Lower leg skin (tissue), 4 donors: ENCODE data around the gene PGM1. TPM values are rescaled to one million over a fixed set of nuclear protein-coding genes. Genes with fewer than 3 reads are reported as not detected.

Source experiments
- DNase-seq, 2 donors: peaks; one replicate each; pipeline ENCODE4 v3.0.0-alpha.2; 2019; ENCODE audit warnings: low spot score in 2 of 2
- H3K4me3 ChIP-seq: fragments of 200-600 bp; sonication (generic); 2 replicates; pipeline ENCODE4 v1.5.1; 2017; ENCODE audit warnings: mild to moderate bottlenecking, low read depth; ENCODE audit not compliant: poor library complexity, severe bottlenecking
- POLR2A ChIP-seq, 2 donors: fragments of 450-650 bp; IDR thresholded peaks; one replicate each; pipeline ENCODE4 v1.6.1; 2016 to 2017; ENCODE audit warnings: antibody characterized with exemption in 2 of 2, mild to moderate bottlenecking in 1 of 2, moderate library complexity in 1 of 2
- WGBS, 2 donors: methylation state at CpG; one replicate each; pipeline ENCODE4 v1.1.5; 2018; 5-methylcytosine and 5-hydroxymethylcytosine counted together
- intact Hi-C: fragments of 100-400 bp; cut with DNase I; formaldehyde crosslinking; loops from one replicate; pipeline ENCODE4 v1.15.0; 2023; ENCODE audit warnings: low total_unique reads
- total RNA-seq, 4 donors: library from RNA; depleted of rRNA; stranded (reverse); fragments of >200 nt; gene quantifications; one replicate each; pipeline ENCODE4 v1.1.0, GENCODE V29; 2016
- TF ChIP-seq, protein P1 (sequence below), 3 donors: fragments of 450-650 bp; IDR thresholded peaks; one replicate each; pipeline ENCODE4 v1.5.1; 2016; ENCODE audit warnings: antibody characterized with exemption in 3 of 3, mild to moderate bottlenecking in 3 of 3, moderate library complexity in 2 of 3

PGM1 gene
- total RNA-seq, 4 donors from 2014 or later = 39.3 to 54.2 (median 48.9) TPM

DNA sequence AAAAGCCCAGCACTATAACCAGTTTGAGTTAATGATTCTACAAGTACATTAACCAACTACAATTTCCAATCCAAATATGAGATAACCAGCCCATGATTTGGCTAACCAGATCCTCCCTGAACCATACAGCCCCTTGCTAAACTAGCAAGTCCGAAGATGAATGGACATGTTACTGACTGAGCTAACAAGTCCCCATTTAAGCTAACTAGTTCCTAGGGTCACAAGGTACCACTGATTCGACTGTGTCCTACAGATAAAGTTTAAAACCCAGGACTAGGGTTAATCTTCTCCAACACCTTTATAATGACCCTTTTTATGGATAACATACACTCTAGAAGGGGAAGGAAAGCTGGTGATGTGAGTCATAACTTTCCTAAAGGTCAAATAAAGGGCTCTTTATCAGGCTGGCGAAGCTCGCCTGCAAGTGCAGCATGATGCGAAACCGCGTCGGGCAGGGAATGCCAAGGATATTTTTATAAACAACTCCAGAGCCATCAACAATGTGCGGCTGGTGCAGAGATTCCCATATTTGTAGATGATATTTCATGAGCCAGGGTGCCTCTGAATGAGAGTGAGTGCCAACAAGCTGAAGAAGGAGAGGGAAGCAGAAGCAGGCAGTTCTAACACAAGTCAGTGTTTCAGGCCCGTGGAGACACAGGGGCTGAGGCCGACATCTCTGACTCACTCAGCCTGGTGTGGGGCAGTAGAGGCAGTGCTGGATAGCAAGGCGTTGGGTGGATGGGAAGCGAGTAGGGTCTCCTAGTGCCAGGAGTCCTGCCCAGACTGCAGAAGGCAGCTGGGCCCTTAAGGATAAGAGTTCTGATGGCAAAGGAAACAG is 105.0 kb downstream of the PGM1 start:
- H3K4me3 ChIP-seq = no peak overlapping the region
- TF ChIP-seq, protein P1, sequence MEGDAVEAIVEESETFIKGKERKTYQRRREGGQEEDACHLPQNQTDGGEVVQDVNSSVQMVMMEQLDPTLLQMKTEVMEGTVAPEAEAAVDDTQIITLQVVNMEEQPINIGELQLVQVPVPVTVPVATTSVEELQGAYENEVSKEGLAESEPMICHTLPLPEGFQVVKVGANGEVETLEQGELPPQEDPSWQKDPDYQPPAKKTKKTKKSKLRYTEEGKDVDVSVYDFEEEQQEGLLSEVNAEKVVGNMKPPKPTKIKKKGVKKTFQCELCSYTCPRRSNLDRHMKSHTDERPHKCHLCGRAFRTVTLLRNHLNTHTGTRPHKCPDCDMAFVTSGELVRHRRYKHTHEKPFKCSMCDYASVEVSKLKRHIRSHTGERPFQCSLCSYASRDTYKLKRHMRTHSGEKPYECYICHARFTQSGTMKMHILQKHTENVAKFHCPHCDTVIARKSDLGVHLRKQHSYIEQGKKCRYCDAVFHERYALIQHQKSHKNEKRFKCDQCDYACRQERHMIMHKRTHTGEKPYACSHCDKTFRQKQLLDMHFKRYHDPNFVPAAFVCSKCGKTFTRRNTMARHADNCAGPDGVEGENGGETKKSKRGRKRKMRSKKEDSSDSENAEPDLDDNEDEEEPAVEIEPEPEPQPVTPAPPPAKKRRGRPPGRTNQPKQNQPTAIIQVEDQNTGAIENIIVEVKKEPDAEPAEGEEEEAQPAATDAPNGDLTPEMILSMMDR (IDR thresholded peaks at IDR 0.05) = no peak
- TF ChIP-seq POLR2A (IDR thresholded peaks at IDR 0.05) = no peak
- DNase-seq = no peak
- intact Hi-C loops = loop anchor here (10.0 kb wide), 1 partner anchor 437 kb away; no protein-coding TSS in a partner anchor
- WGBS, 2 donors = 71 to 72% methylated on average over 13 of the region's 13 CpGs

DNA sequence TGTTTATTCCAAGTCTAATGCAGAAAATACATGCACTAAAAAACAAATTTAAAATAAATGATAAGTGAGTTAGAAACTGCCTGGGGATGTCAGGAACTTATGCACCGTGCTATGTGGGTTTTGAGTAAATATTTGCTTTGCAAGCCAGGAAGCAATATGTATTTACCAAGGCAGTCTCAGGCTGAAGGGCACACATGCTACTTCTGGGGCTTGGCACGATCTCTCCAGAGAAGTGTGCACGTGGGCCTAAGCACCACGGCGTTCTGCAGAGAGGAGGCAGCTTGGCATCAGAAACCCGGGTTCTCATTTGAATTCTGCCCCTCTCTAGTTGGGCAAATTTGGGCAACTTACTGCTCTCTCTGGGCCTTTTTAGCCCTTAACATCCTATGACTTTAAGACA is 108.0 kb downstream of the PGM1 start:
- no peak for DNase-seq
- 71 to 87% methylated on average over 6 of the region's 6 CpGs for WGBS, 2 donors
- intact Hi-C loops = no loop called here
- H3K4me3 ChIP-seq = no peak overlapping the region
- TF ChIP-seq, protein P1 (IDR thresholded peaks at IDR 0.05) = no peak
- no peak for TF ChIP-seq POLR2A (IDR thresholded peaks at IDR 0.05)

DNA sequence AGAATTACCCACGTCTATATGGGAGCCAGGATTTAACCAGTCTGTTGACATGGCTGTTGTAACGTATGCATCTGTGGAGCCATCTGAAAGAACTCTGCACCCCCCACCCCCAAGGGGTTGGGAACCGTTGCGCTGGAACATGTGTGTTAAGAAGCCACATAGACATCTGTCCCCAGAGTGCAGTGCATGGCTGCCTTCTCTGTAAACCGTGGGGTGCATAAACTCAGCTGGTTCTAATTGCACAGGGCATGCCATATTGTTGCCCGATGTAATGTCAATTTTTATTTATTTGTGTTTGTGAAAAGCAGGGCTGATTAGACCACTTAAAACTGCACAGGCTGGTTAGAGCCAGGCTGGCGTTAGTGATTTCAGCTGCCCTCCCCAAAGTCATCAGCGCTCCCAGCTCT is 110.5 kb downstream of the PGM1 start:
- no peak for TF ChIP-seq POLR2A (IDR thresholded peaks at IDR 0.05)
- TF ChIP-seq, protein P1 (IDR thresholded peaks at IDR 0.05) = no peak
- 71 to 72% methylated on average over 8 of the region's 8 CpGs for WGBS, 2 donors
- intact Hi-C loops = no loop called here
- DNase-seq = no peak
- H3K4me3 ChIP-seq = no peak overlapping the region

DNA sequence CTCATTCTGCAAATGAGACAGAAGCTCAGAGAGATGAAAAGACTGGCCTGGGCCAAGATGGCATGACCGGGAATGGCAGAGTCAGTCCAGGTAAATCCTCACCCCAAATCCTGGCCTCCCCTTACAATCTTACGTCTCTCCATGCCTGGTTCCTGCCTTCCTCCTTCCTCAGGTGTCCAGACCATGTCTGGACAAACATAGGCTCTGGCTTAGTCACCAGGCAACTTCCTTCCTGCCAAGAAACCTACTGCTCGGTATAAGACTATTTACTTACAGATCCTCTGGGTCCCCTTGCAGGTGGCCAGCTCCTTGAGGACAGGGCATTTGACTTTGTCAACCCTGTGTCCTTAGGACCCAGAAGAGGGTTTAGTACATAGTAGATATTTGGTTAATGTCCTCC is 111.2 kb downstream of the PGM1 start:
- intact Hi-C loops = no loop called here
- DNase-seq = no peak
- H3K4me3 ChIP-seq = no peak overlapping the region
- WGBS, 2 donors = 75 to 88% methylated on average over 3 of the region's 3 CpGs
- no peak for TF ChIP-seq POLR2A (IDR thresholded peaks at IDR 0.05)
- TF ChIP-seq, protein P1 (IDR thresholded peaks at IDR 0.05) = no peak

DNA sequence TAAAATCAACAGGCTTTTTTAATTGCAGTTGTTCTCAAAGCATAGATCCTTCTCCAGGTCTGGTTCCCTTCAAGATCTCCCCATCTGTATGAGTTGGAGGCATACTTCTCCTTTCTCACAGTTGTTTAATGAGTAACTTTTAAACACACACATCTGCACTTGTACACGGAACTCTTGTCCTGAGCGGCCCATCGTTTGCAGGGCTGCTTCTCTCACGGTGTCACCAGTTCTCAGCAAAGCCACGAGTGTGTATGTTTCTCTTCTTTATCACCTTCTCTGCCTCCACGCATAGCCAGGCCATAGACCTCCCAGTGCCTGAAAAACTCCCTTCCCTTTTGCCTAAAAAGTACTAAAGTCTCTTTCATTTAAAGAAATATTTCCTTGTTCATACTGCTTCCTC is 111.9 kb downstream of the PGM1 start:
- no peak overlapping the region for H3K4me3 ChIP-seq
- no peak for DNase-seq
- TF ChIP-seq, protein P1 (IDR thresholded peaks at IDR 0.05) = no peak
- no peak for TF ChIP-seq POLR2A (IDR thresholded peaks at IDR 0.05)
- intact Hi-C loops = no loop called here
- WGBS, 2 donors = 83 to 93% methylated on average over 6 of the region's 6 CpGs
